HAP-1 (cell line): ENCODE results near the gene FXYD7.
A peak's percentile ranks its signal among the peaks of the same experiment; 100 is the strongest.

Experiments
- DNase-seq, 2 experiments: peaks; one replicate each; pipeline ENCODE4 v3.0.0-alpha.2; 2016 to 2020; ENCODE audit warnings: low spot score in 2 of 2
- H3K27me3 ChIP-seq: fragments of 250-450 bp; sonication (Bioruptor Pico); 2 replicates; pipeline ENCODE4 v1.5.1; 2020; ENCODE audit warnings: low read depth, mild to moderate bottlenecking, moderate library complexity
- H3K36me3 ChIP-seq: fragments of 250-450 bp; sonication (Bioruptor Pico); replicated peaks from 2 replicates; pipeline ENCODE4 v1.5.1; 2020; ENCODE audit warnings: mild to moderate bottlenecking
- H3K4me1 ChIP-seq: fragments of 250-450 bp; sonication (Bioruptor Pico); 2 replicates; pipeline ENCODE4 v1.5.1; 2020; ENCODE audit warnings: mild to moderate bottlenecking
- H3K4me3 ChIP-seq: fragments of 250-450 bp; sonication (Bioruptor Pico); 2 replicates; pipeline ENCODE4 v1.5.1; 2020; ENCODE audit warnings: mild to moderate bottlenecking, moderate library complexity
- H3K9me3 ChIP-seq: fragments of 250-450 bp; sonication (Bioruptor Pico); 2 replicates; pipeline ENCODE4 v1.5.1; 2020; ENCODE audit warnings: mild to moderate bottlenecking, moderate library complexity
- in situ Hi-C: fragments of 300-500 bp; cut with MboI; formaldehyde crosslinking; loops from 3 replicates; pipeline ENCODE4 v1.14.3; 2020; ENCODE audit warnings: low sequenced_read_pairs, inconsistent platforms, mixed read lengths

FXYD7 gene

GRCh38 chr19:35105047-35105410, 38.0 kb upstream of the FXYD7 start:
- no peaks in the 10 kb centered on the region; the same call in 1 of the 2 replicates for H3K9me3 ChIP-seq
- H3K27me3 ChIP-seq, result no peaks in the 10 kb centered on the region
- H3K36me3 ChIP-seq, result no peaks in the 10 kb centered on the region
- H3K4me3 ChIP-seq, result no peak overlapping the region
- H3K4me1 ChIP-seq, result no peaks in the 10 kb centered on the region
- DNase-seq, result no peak
- in situ Hi-C loops, result no loop called here

- no peak for DNase-seq
- no peaks in the 10 kb centered on the region for H3K4me1 ChIP-seq
- H3K36me3 ChIP-seq, result no peaks in the 10 kb centered on the region
- no peak overlapping the region for H3K4me3 ChIP-seq
- no peaks in the 10 kb centered on the region; the same call in 1 of the 2 replicates for H3K9me3 ChIP-seq
- H3K27me3 ChIP-seq, result no peaks in the 10 kb centered on the region
- in situ Hi-C loops, result no loop called here
These were observed 37.4 kb upstream of the FXYD7 start for GRCh38 chr19:35105411-35106290.

- Histone ChIP-seq H3K27me3 (no peaks in the 10 kb centered on the region), H3K4me1 (no peaks in the 10 kb centered on the region), H3K9me3 (no peaks in the 10 kb centered on the region; the same call in 1 of the 2 replicates), H3K36me3 (no peaks in the 10 kb centered on the region), H3K4me3 (no peak overlapping the region)
- DNase-seq, result no peak
- in situ Hi-C loops, result no loop called here
These were observed 36.8 kb upstream of the FXYD7 start for GRCh38 chr19:35106291-35106583.

GRCh38 chr19:35106898-35107541, 36.0 kb upstream of the FXYD7 start:
- no peaks in the 10 kb centered on the region for H3K4me1 ChIP-seq
- H3K27me3 ChIP-seq, result no peaks in the 10 kb centered on the region
- peak in 1 of 2 experiments; percentile 3 for DNase-seq
- H3K9me3 ChIP-seq, result no peaks in the 10 kb centered on the region; the same call in 1 of the 2 replicates
- H3K4me3 ChIP-seq, result no peak overlapping the region
- in situ Hi-C loops, result no loop called here
- no peaks in the 10 kb centered on the region for H3K36me3 ChIP-seq

GRCh38 chr19:35107545-35107944, 35.5 kb upstream of the FXYD7 start:
- no peaks in the 10 kb centered on the region for H3K27me3 ChIP-seq
- no peaks in the 10 kb centered on the region for H3K36me3 ChIP-seq
- H3K9me3 ChIP-seq, result no peaks in the 10 kb centered on the region; the same call in 1 of the 2 replicates
- DNase-seq, result peak in 1 of 2 experiments; percentile 26
- in situ Hi-C loops, result no loop called here
- no peaks in the 10 kb centered on the region for H3K4me1 ChIP-seq
- no peak overlapping the region for H3K4me3 ChIP-seq

GRCh38 chr19:35108730-35109129, 34.3 kb upstream of the FXYD7 start:
- in situ Hi-C loops, result no loop called here
- H3K27me3 ChIP-seq, result no peaks in the 10 kb centered on the region
- no peaks in the 10 kb centered on the region; the same call in 1 of the 2 replicates for H3K9me3 ChIP-seq
- no peaks in the 10 kb centered on the region for H3K36me3 ChIP-seq
- H3K4me3 ChIP-seq, result no peak overlapping the region
- H3K4me1 ChIP-seq, result no peaks in the 10 kb centered on the region
- no peak for DNase-seq

GRCh38 chr19:35109395-35110112, 33.5 kb upstream of the FXYD7 start:
- in situ Hi-C loops, result no loop called here
- Histone ChIP-seq H3K4me3 (no peak overlapping the region), H3K36me3 (no peaks in the 10 kb centered on the region), H3K9me3 (no peaks in the 10 kb centered on the region), H3K4me1 (no peaks in the 10 kb centered on the region; the same call in 1 of the 2 replicates), H3K27me3 (no peaks in the 10 kb centered on the region)
- no peak for DNase-seq

- DNase-seq, result no peak
- in situ Hi-C loops, result no loop called here
- Histone ChIP-seq H3K9me3 (no peaks in the 10 kb centered on the region), H3K4me1 (peaks cover 3% of the 10 kb centered on the region; the same call in 1 of the 2 replicates), H3K4me3 (no peak overlapping the region), H3K36me3 (no peaks in the 10 kb centered on the region), H3K27me3 (peaks cover 6% of the 10 kb centered on the region)
These were observed 32.1 kb upstream of the FXYD7 start for GRCh38 chr19:35110974-35111373.

GRCh38 chr19:35112995-35113688, 29.9 kb upstream of the FXYD7 start:
- H3K36me3 ChIP-seq, result no peaks in the 10 kb centered on the region
- H3K9me3 ChIP-seq, result no peaks in the 10 kb centered on the region
- H3K4me3 ChIP-seq, result no peak overlapping the region
- DNase-seq, result no peak
- H3K4me1 ChIP-seq, result peaks cover 3% of the 10 kb centered on the region; the same call in 1 of the 2 replicates
- in situ Hi-C loops, result no loop called here
- peaks cover 7% of the 10 kb centered on the region for H3K27me3 ChIP-seq

- no peaks in the 10 kb centered on the region for H3K36me3 ChIP-seq
- no peaks in the 10 kb centered on the region for H3K9me3 ChIP-seq
- in situ Hi-C loops, result no loop called here
- H3K4me1 ChIP-seq, result peaks cover 3% of the 10 kb centered on the region; the same call in 1 of the 2 replicates
- H3K27me3 ChIP-seq, result peaks cover 7% of the 10 kb centered on the region
- H3K4me3 ChIP-seq, result peak overlapping the region; percentile 5
- DNase-seq, result peak; percentile 65 to 88
These were observed 28.5 kb upstream of the FXYD7 start for GRCh38 chr19:35114353-35115176.

- peaks cover 3% of the 10 kb centered on the region; the same call in 1 of the 2 replicates for H3K4me1 ChIP-seq
- peaks cover 7% of the 10 kb centered on the region for H3K27me3 ChIP-seq
- in situ Hi-C loops, result no loop called here
- no peaks in the 10 kb centered on the region for H3K9me3 ChIP-seq
- DNase-seq, result no peak
- no peaks in the 10 kb centered on the region for H3K36me3 ChIP-seq
- H3K4me3 ChIP-seq, result peak within 1 kb of the TSS; percentile 5
These were observed 27.7 kb upstream of the FXYD7 start, which contains the start of gene FXYD3 for GRCh38 chr19:35115177-35115951. Gene FXYD3, plus strand, starts transcription at chr19:35115823. Its CDS starts 3,554 bp downstream, at chr19:35119377.
